ENCODE measurements around the gene GRIP2. TPM values are rescaled to one million over a fixed set of nuclear protein-coding genes. Genes with fewer than 3 reads are reported as not detected.

The GRIP2 gene
- total RNA-seq, 1 donor from 2014 or later: not detected

DNA sequence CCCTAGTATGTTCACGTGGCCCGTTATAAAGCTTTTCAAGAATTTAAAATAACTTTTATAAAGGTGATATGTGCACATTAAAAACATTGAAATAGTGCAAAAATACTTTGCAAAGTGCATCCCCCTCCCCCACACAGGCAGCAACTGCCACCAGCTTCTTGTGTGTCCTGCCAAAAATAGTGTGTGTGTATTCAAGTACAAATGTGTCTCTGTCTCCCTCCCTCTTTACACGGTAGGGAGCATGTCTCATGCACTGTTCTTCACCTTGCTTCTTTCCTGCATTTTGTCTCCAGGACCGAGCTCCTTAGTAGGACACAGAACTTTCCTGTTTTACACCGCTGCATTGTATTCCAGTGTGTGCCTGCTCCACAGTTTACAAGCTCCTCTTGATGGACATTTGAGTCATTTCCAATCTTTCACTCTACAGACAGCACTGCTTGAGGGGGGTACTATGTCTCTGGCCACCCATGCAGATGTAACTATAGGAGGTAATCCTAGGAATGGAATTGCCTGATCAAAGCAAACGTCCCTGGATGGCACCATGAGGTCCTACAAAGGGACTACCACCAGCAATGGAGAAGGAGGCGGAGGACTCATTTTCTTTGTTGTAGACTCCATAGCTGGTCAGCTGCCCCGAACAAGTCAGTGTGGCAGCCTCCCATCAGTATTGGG, 85.4 kb downstream of the GRIP2 start:
- no peaks in the 10 kb centered on the region for H3K27me3 ChIP-seq (ENCODE audit: control insufficient read depth, insufficient read depth, low read length)
- H3K4me3 ChIP-seq (ENCODE audit: low read depth, low read length): no peak overlapping the region
- TF ChIP-seq, protein P1, sequence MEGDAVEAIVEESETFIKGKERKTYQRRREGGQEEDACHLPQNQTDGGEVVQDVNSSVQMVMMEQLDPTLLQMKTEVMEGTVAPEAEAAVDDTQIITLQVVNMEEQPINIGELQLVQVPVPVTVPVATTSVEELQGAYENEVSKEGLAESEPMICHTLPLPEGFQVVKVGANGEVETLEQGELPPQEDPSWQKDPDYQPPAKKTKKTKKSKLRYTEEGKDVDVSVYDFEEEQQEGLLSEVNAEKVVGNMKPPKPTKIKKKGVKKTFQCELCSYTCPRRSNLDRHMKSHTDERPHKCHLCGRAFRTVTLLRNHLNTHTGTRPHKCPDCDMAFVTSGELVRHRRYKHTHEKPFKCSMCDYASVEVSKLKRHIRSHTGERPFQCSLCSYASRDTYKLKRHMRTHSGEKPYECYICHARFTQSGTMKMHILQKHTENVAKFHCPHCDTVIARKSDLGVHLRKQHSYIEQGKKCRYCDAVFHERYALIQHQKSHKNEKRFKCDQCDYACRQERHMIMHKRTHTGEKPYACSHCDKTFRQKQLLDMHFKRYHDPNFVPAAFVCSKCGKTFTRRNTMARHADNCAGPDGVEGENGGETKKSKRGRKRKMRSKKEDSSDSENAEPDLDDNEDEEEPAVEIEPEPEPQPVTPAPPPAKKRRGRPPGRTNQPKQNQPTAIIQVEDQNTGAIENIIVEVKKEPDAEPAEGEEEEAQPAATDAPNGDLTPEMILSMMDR (IDR thresholded peaks at IDR 0.05; ENCODE audit: insufficient read depth, low read length, poor library complexity, severe bottlenecking): no peak
- no peak for DNase-seq (ENCODE audit: low read depth)
- peaks cover 1% of the 10 kb centered on the region for H3K36me3 ChIP-seq (ENCODE audit: control insufficient read depth, insufficient read depth, low read length)

DNA sequence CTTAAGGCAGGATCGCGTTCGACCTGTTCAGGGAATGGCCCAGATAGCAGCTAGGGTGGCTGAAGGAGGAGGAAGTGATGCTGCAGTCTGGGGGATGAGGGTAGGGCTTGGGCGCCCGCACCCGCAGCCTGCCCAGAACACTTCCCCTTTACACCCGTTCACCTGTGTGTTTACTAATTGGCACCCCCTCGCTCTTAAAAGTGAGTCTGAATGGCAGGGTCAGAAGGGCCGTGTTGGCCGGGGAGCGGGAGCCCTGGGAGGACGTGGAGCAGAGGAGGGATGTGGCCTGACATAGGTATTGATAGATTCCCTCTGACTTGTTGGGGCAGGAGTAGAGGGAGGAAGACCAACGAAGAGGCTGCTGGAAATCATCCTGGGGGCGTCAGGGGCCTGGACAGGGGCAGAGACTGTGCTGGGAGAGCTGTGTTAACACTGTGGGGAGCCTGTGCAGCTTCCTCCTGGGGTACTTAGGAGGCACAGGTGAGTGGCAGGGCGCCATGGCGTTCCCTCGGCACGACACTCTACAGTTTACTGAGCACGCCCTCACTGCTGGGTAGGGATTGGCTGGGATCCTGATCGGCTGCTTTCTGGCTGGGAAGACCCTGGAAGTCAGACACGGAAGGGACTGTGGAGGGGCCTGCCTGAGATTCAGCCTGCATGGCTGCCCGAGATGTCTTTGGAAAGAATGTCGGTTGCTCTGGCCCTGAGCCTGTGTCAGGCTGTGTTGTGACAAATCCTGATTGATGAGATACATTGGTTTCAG, 86.1 kb downstream of the GRIP2 start:
- Histone ChIP-seq H3K4me3 (ENCODE audit: low read depth, low read length) (no peak overlapping the region), H3K36me3 (ENCODE audit: control insufficient read depth, insufficient read depth, low read length) (peaks cover 1% of the 10 kb centered on the region), H3K27me3 (ENCODE audit: control insufficient read depth, insufficient read depth, low read length) (no peaks in the 10 kb centered on the region)
- DNase-seq (ENCODE audit: low read depth): no peak
- TF ChIP-seq, protein P1 (IDR thresholded peaks at IDR 0.05; ENCODE audit: insufficient read depth, low read length, poor library complexity, severe bottlenecking): no peak

DNA sequence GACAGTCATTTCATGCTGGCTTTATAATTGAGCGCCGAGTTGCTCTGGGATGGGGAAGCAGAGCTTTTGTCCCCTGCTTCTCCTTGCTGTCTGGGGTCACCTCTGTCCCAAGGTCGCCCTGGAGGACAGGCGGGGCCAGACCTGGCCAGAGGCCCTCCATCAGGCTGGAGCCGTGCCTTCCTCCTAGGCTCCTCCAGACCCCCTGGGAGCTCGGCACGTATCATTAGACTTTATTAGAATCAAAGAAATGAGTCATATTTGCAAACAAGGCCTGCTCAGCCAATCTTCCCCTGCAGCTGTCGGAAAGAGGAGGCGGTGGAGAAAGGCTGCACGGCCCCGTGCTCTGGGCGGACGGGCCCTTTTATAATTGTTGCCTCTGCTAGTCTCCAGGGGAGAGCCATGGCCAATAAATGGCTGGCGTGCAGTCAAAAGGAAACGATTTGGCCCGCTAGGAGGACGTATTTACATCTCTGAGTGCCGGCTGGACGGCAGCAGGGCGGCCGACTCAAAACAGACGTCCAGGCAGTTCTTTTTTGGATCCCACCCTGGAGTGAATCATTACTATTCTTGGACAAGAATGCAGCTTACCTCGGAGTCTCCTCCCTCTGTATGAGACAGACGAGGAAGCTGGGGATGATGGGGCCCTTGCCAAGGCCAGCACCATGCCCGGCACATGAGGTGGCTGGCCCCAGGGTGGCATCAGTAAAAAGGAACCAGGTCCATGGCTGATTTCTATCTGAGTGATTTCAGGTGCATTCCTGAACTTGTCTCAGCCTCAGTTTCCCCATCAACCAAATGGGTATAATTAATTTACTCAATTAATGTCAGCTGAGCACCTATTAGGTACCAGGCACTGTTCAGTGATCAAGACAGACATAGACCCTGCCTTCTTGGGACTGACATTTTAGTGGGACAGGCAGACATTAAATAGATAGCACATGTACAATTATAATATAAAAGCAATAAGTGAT, 87.1 kb downstream of the GRIP2 start:
- Histone ChIP-seq H3K27me3 (ENCODE audit: control insufficient read depth, insufficient read depth, low read length) (no peaks in the 10 kb centered on the region), H3K36me3 (ENCODE audit: control insufficient read depth, insufficient read depth, low read length) (peaks cover 1% of the 10 kb centered on the region)
- TF ChIP-seq, protein P1 (IDR thresholded peaks at IDR 0.05; ENCODE audit: insufficient read depth, low read length, poor library complexity, severe bottlenecking): no peak

DNA sequence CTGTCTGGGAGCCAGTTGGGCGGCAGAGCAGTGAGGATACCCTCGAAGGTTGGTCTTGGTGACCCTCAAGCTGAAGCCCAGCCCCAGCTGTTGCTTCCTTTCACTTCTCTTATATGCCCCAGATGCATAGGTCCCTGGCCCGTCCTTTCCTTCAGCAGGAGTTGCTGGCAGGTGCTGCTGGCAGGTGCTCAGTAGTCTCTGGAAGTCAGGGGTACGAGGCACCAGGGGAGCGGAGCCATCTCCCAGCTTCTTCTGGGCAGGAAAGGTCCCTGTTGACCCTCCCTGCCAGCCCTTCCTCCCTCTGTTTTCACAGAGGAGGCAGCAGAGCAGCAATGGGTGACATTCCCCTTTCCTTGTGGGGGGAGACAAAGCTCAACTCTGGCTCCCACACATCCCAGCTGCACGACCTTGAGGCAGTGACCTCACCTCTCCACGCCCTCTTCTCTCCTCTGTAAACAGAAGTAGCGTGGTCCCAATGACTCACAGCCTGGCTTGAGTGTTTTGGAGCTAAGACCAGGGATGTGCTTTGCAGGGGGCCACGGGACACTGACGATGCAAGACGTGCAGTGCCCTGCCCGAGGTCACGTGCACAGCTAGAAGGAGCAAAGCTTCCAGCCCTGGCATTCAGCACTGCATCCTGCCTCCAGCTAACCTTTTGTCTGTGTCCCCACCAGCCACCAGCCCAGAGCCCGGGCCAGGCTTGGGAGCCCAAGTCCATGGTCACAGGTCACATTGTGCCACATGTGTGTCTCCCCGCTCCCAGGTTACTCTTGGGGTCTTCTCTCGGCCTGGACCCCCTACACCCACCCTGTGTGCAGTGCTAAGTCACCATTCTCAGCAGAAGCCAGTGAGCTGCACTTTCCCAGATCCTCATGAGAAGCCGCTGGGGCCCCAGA, 88.0 kb downstream of the GRIP2 start:
- peaks cover 1% of the 10 kb centered on the region for H3K36me3 ChIP-seq (ENCODE audit: control insufficient read depth, insufficient read depth, low read length)
- H3K4me3 ChIP-seq (ENCODE audit: low read depth, low read length): no peak overlapping the region
- TF ChIP-seq, protein P1 (IDR thresholded peaks at IDR 0.05; ENCODE audit: insufficient read depth, low read length, poor library complexity, severe bottlenecking): no peak
- H3K27me3 ChIP-seq (ENCODE audit: control insufficient read depth, insufficient read depth, low read length): no peaks in the 10 kb centered on the region
- peak; percentile 90 for DNase-seq (ENCODE audit: low read depth)

More for the DNA sequence above, 87.1 kb downstream of the GRIP2 start:
- DNase-seq (ENCODE audit: low read depth): peak; percentile 76
- no peak overlapping the region for H3K4me3 ChIP-seq (ENCODE audit: low read depth, low read length)

Data from kidney epithelial cell (primary cell).